OCI-LY7 (cell line): ENCODE data around the gene ZNF385D. TPM values are rescaled to one million over a fixed set of nuclear protein-coding genes. Genes with fewer than 3 reads are reported as not detected.
"Not testable (repeated sequence)": the region's sequence is repeated elsewhere in the genome, so short reads cannot be mapped to it uniquely, and the experiment has no call there.

Experiments
- BruUV-seq: library from RNA; stranded (reverse); fragments of 400-500 nt; replicated peaks from 2 replicates; lab custom pipeline; 2021; lab: Mats Ljungman, UMichigan
- CTCF ChIA-PET: fragments of 300-600 bp; sonication (Branson Sonifier 250); formaldehyde crosslinking; loops from one replicate; lab custom pipeline; 2022; ENCODE audit warnings: antibody characterized with exemption; ENCODE audit not compliant: unreplicated experiment; lab: Charles Lee
- POLR2A ChIA-PET: fragments of 300-600 bp; sonication (Branson Sonifier 250); formaldehyde crosslinking; loops from one replicate; lab custom pipeline; 2022; ENCODE audit warnings: antibody characterized with exemption; lab: Charles Lee
- DNase-seq: peaks from one replicate; pipeline ENCODE4 v3.0.0-alpha.2; 2015; ENCODE audit warnings: low spot score
- H2AFZ ChIP-seq: fragments of 200-600 bp; sonication (generic), shearing (Covaris generic); 2 replicates; pipeline ENCODE4 v1.6.1; 2014; ENCODE audit warnings: mild to moderate bottlenecking, antibody characterized with exemption, low read length, moderate library complexity
- H3K27ac ChIP-seq: fragments of 200-600 bp; sonication (generic); 2 replicates; pipeline ENCODE4 v1.5.1; 2014; ENCODE audit warnings: mixed run types, low read depth, mild to moderate bottlenecking, moderate library complexity, low read length, inconsistent platforms; ENCODE audit not compliant: poor library complexity, severe bottlenecking
- H3K36me3 ChIP-seq: fragments of 200-600 bp; sonication (generic); 2 replicates; pipeline ENCODE4 v1.6.1; 2014; ENCODE audit warnings: mild to moderate bottlenecking, antibody characterized with exemption, low read length, moderate library complexity, mixed read lengths; ENCODE audit not compliant: insufficient read depth
- H3K4me1 ChIP-seq: fragments of 200-600 bp; sonication (generic); 2 replicates; pipeline ENCODE4 v1.5.1; 2014; ENCODE audit warnings: mild to moderate bottlenecking, low read length; ENCODE audit not compliant: insufficient read depth, poor library complexity, severe bottlenecking
- H3K4me2 ChIP-seq: fragments of 200-600 bp; sonication (generic); 2 replicates; pipeline ENCODE4 v1.6.1; 2014; ENCODE audit warnings: mild to moderate bottlenecking, low read length
- H3K4me3 ChIP-seq: fragments of 200-600 bp; sonication (generic); 2 replicates; pipeline ENCODE4 v1.5.1; 2014; ENCODE audit warnings: mild to moderate bottlenecking, low read depth, low read length; ENCODE audit not compliant: poor library complexity, severe bottlenecking
- H3K79me2 ChIP-seq: fragments of 200-600 bp; sonication (generic); 2 replicates; pipeline ENCODE4 v1.6.1; 2016; ENCODE audit warnings: low read depth, mild to moderate bottlenecking, low read length, moderate library complexity, mixed read lengths; ENCODE audit not compliant: insufficient read depth
- H3K9me2 ChIP-seq: fragments of 200-600 bp; sonication (generic); 2 replicates; pipeline ENCODE4 v1.6.1; 2016; ENCODE audit warnings: mild to moderate bottlenecking, low read length, mixed read lengths; ENCODE audit not compliant: insufficient read depth
- H3K9me3 ChIP-seq: fragments of 200-600 bp; sonication (generic); 2 replicates; pipeline ENCODE4 v1.6.1; 2014; ENCODE audit warnings: mild to moderate bottlenecking, mixed run types, low read length, mixed read lengths
- H4K20me1 ChIP-seq: fragments of 200-600 bp; sonication (generic); 2 replicates; pipeline ENCODE4 v1.6.1; 2014; ENCODE audit warnings: mild to moderate bottlenecking, antibody characterized with exemption, low read length, moderate library complexity, mixed read lengths; ENCODE audit not compliant: insufficient read depth
- CTCF ChIP-seq: fragments of 200-600 bp; sonication (generic); conservative IDR thresholded peaks from 2 replicates; pipeline ENCODE4 v1.5.1; 2014; ENCODE audit warnings: mild to moderate bottlenecking, antibody characterized with exemption, low read length, moderate library complexity, mixed read lengths
- EZH2phosphoT487 ChIP-seq: fragments of 200-600 bp; sonication (generic); IDR thresholded peaks from 2 replicates; pipeline ENCODE4 v1.6.1; 2018; ENCODE audit warnings: low read depth, borderline replicate concordance, mild to moderate bottlenecking, mixed run types, antibody characterized with exemption, low read length, moderate library complexity, mixed read lengths
- intact Hi-C: fragments of 100-400 bp; cut with micrococcal nuclease; formaldehyde crosslinking; loops from one replicate; pipeline ENCODE4 v1.10.0; 2022; ENCODE audit not compliant: unreplicated experiment
- total RNA-seq, 2 experiments: library from RNA; depleted of rRNA in 1 of 2; stranded (reverse); fragments of >200 nt in 1 of 2; shearing (Covaris generic) in 1 of 2; gene quantifications; 2 replicates each; pipeline ENCODE4 v1.2.3, GENCODE V29; 2014 to 2022

ZNF385D gene
- total RNA-seq, 2 experiments from 2014 or later, result 0.13 TPM; not detected in 1

- no TSS peak for BruUV-seq
- no peaks in the 10 kb centered on the region for H3K36me3 ChIP-seq
- CTCF ChIA-PET, result no interaction called here
- no peaks in the 10 kb centered on the region for H3K79me2 ChIP-seq
- H3K4me1 ChIP-seq, result no peaks in the 10 kb centered on the region
- H3K4me2 ChIP-seq, result no peak overlapping the region
- H3K9me2 ChIP-seq, result no peaks in the 10 kb centered on the region
- H4K20me1 ChIP-seq, result no peaks in the 10 kb centered on the region
- no peak overlapping the region for H3K27ac ChIP-seq
- POLR2A ChIA-PET, result no interaction called here
- DNase-seq, result no peak
- intact Hi-C loops, result no loop called here
- H3K4me3 ChIP-seq, result no peak overlapping the region
- H3K9me3 ChIP-seq, result no peaks in the 10 kb centered on the region
- no peak overlapping the region for H2AFZ ChIP-seq
- TF ChIP-seq EZH2phosphoT487 (no peak), CTCF (no peak)
Measured at GRCh38 chr3:21390856-21391255, 360.2 kb downstream of the ZNF385D start.

DNA sequence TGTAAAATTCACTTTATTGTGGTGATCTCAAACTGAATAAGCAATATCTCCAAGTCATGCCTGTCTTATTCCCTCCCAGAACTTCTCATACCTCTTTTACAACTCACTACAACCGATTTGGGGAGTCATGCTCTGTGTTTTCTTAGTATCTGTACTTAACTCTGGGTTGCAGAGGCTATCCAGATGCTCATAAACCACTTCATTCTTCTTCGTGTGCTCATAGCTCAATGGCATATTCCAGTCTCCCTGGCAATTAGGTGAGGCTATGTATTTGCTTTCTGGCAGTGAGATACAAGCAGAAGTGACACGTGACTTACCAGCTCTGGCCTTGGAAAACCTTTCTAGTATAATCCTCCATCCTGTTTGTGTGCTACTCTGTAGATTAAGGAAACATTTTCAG, 360.9 kb downstream of the ZNF385D start:
- H3K9me2 ChIP-seq, result no peaks in the 10 kb centered on the region
- POLR2A ChIA-PET, result no interaction called here
- intact Hi-C loops, result no loop called here
- TF ChIP-seq EZH2phosphoT487 (no peak), CTCF (no peak)
- H3K9me3 ChIP-seq, result no peaks in the 10 kb centered on the region
- no peak overlapping the region for H3K27ac ChIP-seq
- CTCF ChIA-PET, result no interaction called here
- DNase-seq, result no peak
- no peak overlapping the region for H2AFZ ChIP-seq
- no peak overlapping the region for H3K4me3 ChIP-seq
- no peaks in the 10 kb centered on the region for H4K20me1 ChIP-seq
- H3K4me1 ChIP-seq, result no peaks in the 10 kb centered on the region
- H3K36me3 ChIP-seq, result no peaks in the 10 kb centered on the region
- no peak overlapping the region for H3K4me2 ChIP-seq
- no TSS peak for BruUV-seq
- H3K79me2 ChIP-seq, result no peaks in the 10 kb centered on the region

GRCh38 chr3:21387142-21387826, 363.7 kb downstream of the ZNF385D start:
- H2AFZ ChIP-seq, H3K4me3 ChIP-seq, BruUV-seq, DNase-seq, H4K20me1 ChIP-seq, H3K36me3 ChIP-seq, H3K9me3 ChIP-seq, H3K79me2 ChIP-seq, H3K4me1 ChIP-seq, H3K9me2 ChIP-seq, CTCF ChIA-PET, H3K4me2 ChIP-seq, intact Hi-C loops, H3K27ac ChIP-seq: not testable (repeated sequence)
- POLR2A ChIA-PET, result interaction anchor here (1.9 kb wide), 1 partner anchor 10 kb away, joined by 6 read pairs; no protein-coding TSS in a partner anchor

GRCh38 chr3:21378036-21378435, 373.0 kb downstream of the ZNF385D start:
- intact Hi-C loops, H2AFZ ChIP-seq, H3K4me2 ChIP-seq, DNase-seq, H3K4me3 ChIP-seq, POLR2A ChIA-PET, H3K27ac ChIP-seq, H3K79me2 ChIP-seq, H3K4me1 ChIP-seq, H4K20me1 ChIP-seq, CTCF ChIA-PET, H3K9me2 ChIP-seq, H3K9me3 ChIP-seq, BruUV-seq, H3K36me3 ChIP-seq: not testable (repeated sequence)
